Panc1 (cell line): Measurements from ENCODE around the gene ANO4. TPM values are rescaled to one million over a fixed set of nuclear protein-coding genes. Genes with fewer than 3 reads are reported as not detected.

Experiments used
- ATAC-seq: fragments of 200-7000 bp; cut with Tn5 transposase; 2 replicates; pipeline ENCODE4 v1.9.1; 2020; ENCODE audit warnings: mild to moderate bottlenecking, moderate library complexity
- BruUV-seq: library from RNA; stranded (reverse); fragments of 400-500 nt; replicated peaks from 2 replicates; lab custom pipeline; 2021; lab: Mats Ljungman, UMichigan
- CTCF ChIA-PET: fragments of 300-600 bp; sonication (Branson Sonifier 250); formaldehyde crosslinking; loops from one replicate; lab custom pipeline; 2022; ENCODE audit warnings: antibody characterized with exemption; lab: Charles Lee
- POLR2A ChIA-PET: fragments of 300-600 bp; sonication (Branson Sonifier 250); formaldehyde crosslinking; loops from one replicate; lab custom pipeline; 2022; ENCODE audit warnings: antibody characterized with exemption; lab: Charles Lee
- DNase-seq: peaks from one replicate; pipeline ENCODE4 v3.0.0-alpha.2; 2010; ENCODE audit warnings: low read depth, low spot score
- H3K27ac ChIP-seq: 2 replicates; pipeline ENCODE4 v1.5.1; 2011; ENCODE audit warnings: mild to moderate bottlenecking, low read length, inconsistent platforms
- H3K27me3 ChIP-seq: fragments of 200-500 bp; sonication (Bioruptor generic); 2 replicates; pipeline ENCODE4 v1.6.0; 2014; ENCODE audit warnings: low read length, inconsistent platforms; ENCODE audit not compliant: control insufficient read depth, insufficient read depth
- H3K36me3 ChIP-seq: fragments of 200-500 bp; sonication (Bioruptor generic); 2 replicates; pipeline ENCODE4 v1.5.1; 2014; ENCODE audit warnings: inconsistent platforms, mild to moderate bottlenecking, low read length, moderate library complexity; ENCODE audit not compliant: control insufficient read depth, insufficient read depth
- H3K4me1 ChIP-seq: 2 replicates; pipeline ENCODE4 v1.5.1; 2011; ENCODE audit warnings: inconsistent platforms, mild to moderate bottlenecking, low read length, moderate library complexity; ENCODE audit not compliant: control insufficient read depth, insufficient read depth
- H3K4me3 ChIP-seq, 2 experiments: 2 replicates each; pipeline ENCODE4 v1.5.1; 2011 to 2012; ENCODE audit warnings: low read depth in 2 of 2, low read length in 2 of 2, mild to moderate bottlenecking in 2 of 2, inconsistent platforms in 1 of 2, moderate library complexity in 1 of 2
- H3K9me3 ChIP-seq: fragments of 200-500 bp; sonication (Bioruptor generic); 2 replicates; pipeline ENCODE4 v1.5.1; 2014; ENCODE audit warnings: low read depth, mild to moderate bottlenecking, inconsistent platforms, low read length, moderate library complexity; ENCODE audit not compliant: control insufficient read depth, insufficient read depth
- POLR2AphosphoS5 ChIP-seq: IDR thresholded peaks from 2 replicates; pipeline ENCODE4 v1.6.1; 2012; ENCODE audit warnings: mild to moderate bottlenecking, low read depth, low read length, moderate library complexity
- SIN3A ChIP-seq: IDR thresholded peaks from 2 replicates; pipeline ENCODE4 v1.6.1; 2012; ENCODE audit warnings: low read depth, mild to moderate bottlenecking, low read length, moderate library complexity, borderline replicate concordance; ENCODE audit not compliant: insufficient read depth
- TCF7L2 ChIP-seq: IDR thresholded peaks from 2 replicates; pipeline ENCODE4 v1.6.1; 2011; ENCODE audit warnings: mild to moderate bottlenecking, low read depth, low read length, inconsistent platforms
- in situ Hi-C: cut with HindIII; loops from 2 replicates; pipeline ENCODE4 v1.10.0; 2016; ENCODE audit warnings: low sequenced_read_pairs, low pct_unique_long_range_greater_than_20kb
- intact Hi-C: fragments of 100-400 bp; cut with micrococcal nuclease; formaldehyde crosslinking; loops from one replicate; pipeline ENCODE4 v1.10.0; 2022; ENCODE audit not compliant: unreplicated experiment
- total RNA-seq: library from RNA; stranded (reverse); gene quantifications from one replicate; pipeline ENCODE4 v1.2.1, GENCODE V29; 2021; ENCODE audit not compliant: unreplicated experiment
- TF ChIP-seq, protein P1 (sequence below), 2 experiments: IDR thresholded peaks; 2 replicates each; pipeline ENCODE4 v1.6.1; 2011 to 2012; ENCODE audit warnings: low read depth in 2 of 2, control low read depth in 1 of 2, low read length in 1 of 2, mild to moderate bottlenecking in 1 of 2, moderate library complexity in 1 of 2; ENCODE audit not compliant: insufficient read depth in 1 of 2
- TF ChIP-seq, protein P2 (sequence below): fragments of 450-650 bp; IDR thresholded peaks from 2 replicates; pipeline ENCODE4 v1.5.1; 2017; ENCODE audit warnings: mild to moderate bottlenecking

Gene ANO4
- total RNA-seq, 1 experiment from 2014 or later = not detected

DNA sequence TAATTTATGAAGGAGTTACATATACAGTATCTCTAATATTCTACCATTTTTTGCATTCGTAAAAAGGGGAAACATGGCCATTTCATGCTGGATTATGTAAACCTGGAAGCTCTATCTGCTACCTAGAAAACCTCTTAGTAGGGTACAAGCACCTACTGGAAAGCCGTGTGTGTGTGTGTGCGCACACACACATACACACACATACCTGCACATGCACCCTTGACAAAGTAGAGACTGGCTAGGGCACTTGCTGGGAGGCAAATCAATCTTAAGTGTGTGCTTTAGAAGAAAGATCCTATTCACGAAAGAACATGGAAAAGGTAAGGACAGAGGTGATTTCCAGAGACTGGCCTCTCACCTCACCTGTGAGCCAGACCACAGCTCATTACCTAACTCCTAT is 224.6 kb downstream of the ANO4 start:
- Histone ChIP-seq H3K36me3 (no peaks in the 10 kb centered on the region), H3K27me3 (no peaks in the 10 kb centered on the region), H3K27ac (no peak overlapping the region), H3K9me3 (no peaks in the 10 kb centered on the region), H3K4me3 (no peak overlapping the region), H3K4me1 (no peaks in the 10 kb centered on the region)
- intact Hi-C loops = no loop called here
- CTCF ChIA-PET = no interaction called here
- POLR2A ChIA-PET = no interaction called here
- DNase-seq = no peak
- TF ChIP-seq, protein P1, sequence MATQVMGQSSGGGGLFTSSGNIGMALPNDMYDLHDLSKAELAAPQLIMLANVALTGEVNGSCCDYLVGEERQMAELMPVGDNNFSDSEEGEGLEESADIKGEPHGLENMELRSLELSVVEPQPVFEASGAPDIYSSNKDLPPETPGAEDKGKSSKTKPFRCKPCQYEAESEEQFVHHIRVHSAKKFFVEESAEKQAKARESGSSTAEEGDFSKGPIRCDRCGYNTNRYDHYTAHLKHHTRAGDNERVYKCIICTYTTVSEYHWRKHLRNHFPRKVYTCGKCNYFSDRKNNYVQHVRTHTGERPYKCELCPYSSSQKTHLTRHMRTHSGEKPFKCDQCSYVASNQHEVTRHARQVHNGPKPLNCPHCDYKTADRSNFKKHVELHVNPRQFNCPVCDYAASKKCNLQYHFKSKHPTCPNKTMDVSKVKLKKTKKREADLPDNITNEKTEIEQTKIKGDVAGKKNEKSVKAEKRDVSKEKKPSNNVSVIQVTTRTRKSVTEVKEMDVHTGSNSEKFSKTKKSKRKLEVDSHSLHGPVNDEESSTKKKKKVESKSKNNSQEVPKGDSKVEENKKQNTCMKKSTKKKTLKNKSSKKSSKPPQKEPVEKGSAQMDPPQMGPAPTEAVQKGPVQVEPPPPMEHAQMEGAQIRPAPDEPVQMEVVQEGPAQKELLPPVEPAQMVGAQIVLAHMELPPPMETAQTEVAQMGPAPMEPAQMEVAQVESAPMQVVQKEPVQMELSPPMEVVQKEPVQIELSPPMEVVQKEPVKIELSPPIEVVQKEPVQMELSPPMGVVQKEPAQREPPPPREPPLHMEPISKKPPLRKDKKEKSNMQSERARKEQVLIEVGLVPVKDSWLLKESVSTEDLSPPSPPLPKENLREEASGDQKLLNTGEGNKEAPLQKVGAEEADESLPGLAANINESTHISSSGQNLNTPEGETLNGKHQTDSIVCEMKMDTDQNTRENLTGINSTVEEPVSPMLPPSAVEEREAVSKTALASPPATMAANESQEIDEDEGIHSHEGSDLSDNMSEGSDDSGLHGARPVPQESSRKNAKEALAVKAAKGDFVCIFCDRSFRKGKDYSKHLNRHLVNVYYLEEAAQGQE (IDR thresholded peaks at IDR 0.05; ENCODE audit: insufficient read depth in 1 of 2, low read depth in 2 of 2, low read length in 1 of 2) = no peak
- TF ChIP-seq TCF7L2 (no peak), SIN3A (no peak), POLR2AphosphoS5 (no peak)
- TF ChIP-seq, protein P2, sequence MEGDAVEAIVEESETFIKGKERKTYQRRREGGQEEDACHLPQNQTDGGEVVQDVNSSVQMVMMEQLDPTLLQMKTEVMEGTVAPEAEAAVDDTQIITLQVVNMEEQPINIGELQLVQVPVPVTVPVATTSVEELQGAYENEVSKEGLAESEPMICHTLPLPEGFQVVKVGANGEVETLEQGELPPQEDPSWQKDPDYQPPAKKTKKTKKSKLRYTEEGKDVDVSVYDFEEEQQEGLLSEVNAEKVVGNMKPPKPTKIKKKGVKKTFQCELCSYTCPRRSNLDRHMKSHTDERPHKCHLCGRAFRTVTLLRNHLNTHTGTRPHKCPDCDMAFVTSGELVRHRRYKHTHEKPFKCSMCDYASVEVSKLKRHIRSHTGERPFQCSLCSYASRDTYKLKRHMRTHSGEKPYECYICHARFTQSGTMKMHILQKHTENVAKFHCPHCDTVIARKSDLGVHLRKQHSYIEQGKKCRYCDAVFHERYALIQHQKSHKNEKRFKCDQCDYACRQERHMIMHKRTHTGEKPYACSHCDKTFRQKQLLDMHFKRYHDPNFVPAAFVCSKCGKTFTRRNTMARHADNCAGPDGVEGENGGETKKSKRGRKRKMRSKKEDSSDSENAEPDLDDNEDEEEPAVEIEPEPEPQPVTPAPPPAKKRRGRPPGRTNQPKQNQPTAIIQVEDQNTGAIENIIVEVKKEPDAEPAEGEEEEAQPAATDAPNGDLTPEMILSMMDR = no peak
- in situ Hi-C loops = no loop called here
- no peak for ATAC-seq
- no TSS peak for BruUV-seq

DNA sequence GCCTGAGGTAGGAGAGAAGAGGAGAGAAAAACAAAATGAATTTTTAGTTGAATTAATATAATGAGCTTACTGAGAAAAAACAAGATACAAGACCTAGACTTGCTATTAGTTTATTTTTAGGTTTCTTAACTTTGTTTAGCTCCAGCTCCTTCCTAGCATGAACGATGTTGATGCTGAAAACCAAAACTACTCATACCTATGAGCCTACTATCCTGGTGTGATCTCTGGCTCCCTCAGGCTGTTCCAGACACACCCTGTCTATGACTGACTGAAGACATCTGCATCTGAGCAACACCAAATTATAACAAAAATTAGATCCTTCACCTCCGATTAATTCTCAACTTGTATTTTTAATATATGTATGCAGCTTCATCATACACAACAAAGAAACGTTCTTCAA is 225.1 kb downstream of the ANO4 start:
- TF ChIP-seq, protein P2 = no peak
- TF ChIP-seq TCF7L2 = no peak
- TF ChIP-seq, protein P1 (IDR thresholded peaks at IDR 0.05; ENCODE audit: insufficient read depth in 1 of 2, low read depth in 2 of 2, low read length in 1 of 2) = no peak
- TF ChIP-seq SIN3A = no peak
- TF ChIP-seq POLR2AphosphoS5 = no peak
- H3K4me1 ChIP-seq = no peaks in the 10 kb centered on the region
- ChIA-PET CTCF (no interaction called here), POLR2A (no interaction called here)
- no peak overlapping the region for H3K4me3 ChIP-seq
- DNase-seq (no peak), ATAC-seq (no peak)
- H3K27ac ChIP-seq = no peak overlapping the region
- no TSS peak for BruUV-seq
- no peaks in the 10 kb centered on the region for H3K27me3 ChIP-seq
- in situ Hi-C loops = no loop called here
- intact Hi-C loops = no loop called here
- H3K36me3 ChIP-seq = no peaks in the 10 kb centered on the region
- H3K9me3 ChIP-seq = no peaks in the 10 kb centered on the region
